ENCODE data around the gene TPD52L2. TPM values are rescaled to one million over a fixed set of nuclear protein-coding genes. Genes with fewer than 3 reads are reported as not detected.
A peak's percentile ranks its signal among the peaks of the same experiment; 100 is the strongest.

Gene TPD52L2
- total and polyA plus RNA-seq, 2 donors (not counting 1 experiment from before 2014, with no cell fraction given), result 39.9 to 41.3 TPM

DNA sequence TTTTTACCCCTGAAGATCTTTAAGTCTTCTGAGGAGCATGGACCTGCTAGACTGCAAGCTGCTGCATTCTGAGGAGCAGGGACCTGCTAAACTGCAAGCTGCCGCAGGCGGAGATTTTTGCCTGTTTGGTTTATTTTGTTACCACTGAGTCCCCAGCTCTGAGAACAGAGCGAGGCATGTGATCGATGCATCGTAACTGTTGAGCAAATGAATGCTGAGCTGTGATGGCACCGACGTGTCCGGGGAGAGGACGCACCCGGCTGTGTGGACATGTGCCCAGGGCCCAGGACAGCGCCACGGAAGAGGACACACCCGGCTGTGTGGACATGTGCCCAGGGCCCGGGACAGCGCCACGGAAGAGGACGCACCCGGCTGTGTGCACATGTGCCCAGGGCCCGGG is 54.1 kb downstream of the TPD52L2 start:
- H3K36me3 ChIP-seq (replicated peaks in 1 of 2; ENCODE audit: control extremely low read depth in 1 of 2, control insufficient read depth in 1 of 2, extremely low read depth in 1 of 2, insufficient read depth in 2 of 2, low read length in 1 of 2), result peaks cover 1 to 19% of the 10 kb centered on the region in 2 experiments
- ChIA-PET POLR2A (interaction anchor here (0.6 kb wide), 1 partner anchor 366 kb away, joined by 3 read pairs; no protein-coding TSS in a partner anchor), CTCF (no interaction called here)
- peaks cover 77% of the 10 kb centered on the region for H4K20me1 ChIP-seq (ENCODE audit: control insufficient read depth, insufficient read depth, low read length, poor library complexity, severe bottlenecking)
- peaks cover 2% of the 10 kb centered on the region for H3K9me3 Mint-ChIP-seq (ENCODE audit: insufficient read depth)
- H3K4me3 Mint-ChIP-seq, result no peak overlapping the region
- no peaks in the 10 kb centered on the region for H3K27me3 ChIP-seq (replicated peaks in 1 of 4; ENCODE audit: control extremely low read depth in 1 of 4, control insufficient read depth in 3 of 4, insufficient read depth in 4 of 4, low read length in 3 of 4)
- peaks cover 91% of the 10 kb centered on the region for H3K79me2 ChIP-seq (ENCODE audit: control insufficient read depth, insufficient read depth, low read length)
- no peak overlapping the region for H3K27ac ChIP-seq (ENCODE audit: low read length in 2 of 2)
- peaks cover 2 to 30% (median 8%) of the 10 kb centered on the region in 3 donors for H3K9me3 ChIP-seq (ENCODE audit: control extremely low read depth in 1 of 3, control insufficient read depth in 2 of 3, insufficient read depth in 1 of 3, low read length in 2 of 3)
- H3K9ac ChIP-seq (ENCODE audit: low read length), result no peak overlapping the region
- no peaks in the 10 kb centered on the region for H3K27me3 Mint-ChIP-seq
- ATAC-seq (ENCODE audit: low read depth) (no peak), DNase-seq (no peak)
- TF ChIP-seq, protein P1, sequence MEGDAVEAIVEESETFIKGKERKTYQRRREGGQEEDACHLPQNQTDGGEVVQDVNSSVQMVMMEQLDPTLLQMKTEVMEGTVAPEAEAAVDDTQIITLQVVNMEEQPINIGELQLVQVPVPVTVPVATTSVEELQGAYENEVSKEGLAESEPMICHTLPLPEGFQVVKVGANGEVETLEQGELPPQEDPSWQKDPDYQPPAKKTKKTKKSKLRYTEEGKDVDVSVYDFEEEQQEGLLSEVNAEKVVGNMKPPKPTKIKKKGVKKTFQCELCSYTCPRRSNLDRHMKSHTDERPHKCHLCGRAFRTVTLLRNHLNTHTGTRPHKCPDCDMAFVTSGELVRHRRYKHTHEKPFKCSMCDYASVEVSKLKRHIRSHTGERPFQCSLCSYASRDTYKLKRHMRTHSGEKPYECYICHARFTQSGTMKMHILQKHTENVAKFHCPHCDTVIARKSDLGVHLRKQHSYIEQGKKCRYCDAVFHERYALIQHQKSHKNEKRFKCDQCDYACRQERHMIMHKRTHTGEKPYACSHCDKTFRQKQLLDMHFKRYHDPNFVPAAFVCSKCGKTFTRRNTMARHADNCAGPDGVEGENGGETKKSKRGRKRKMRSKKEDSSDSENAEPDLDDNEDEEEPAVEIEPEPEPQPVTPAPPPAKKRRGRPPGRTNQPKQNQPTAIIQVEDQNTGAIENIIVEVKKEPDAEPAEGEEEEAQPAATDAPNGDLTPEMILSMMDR (IDR thresholded peaks at IDR 0.05), result no peak
- no peak for TF ChIP-seq EZH2 (IDR thresholded peaks at IDR 0.05; ENCODE audit: borderline replicate concordance, insufficient read depth, low read depth, low read length, poor library complexity, severe bottlenecking)
- H3K4me2 ChIP-seq (replicated peaks; ENCODE audit: low read depth, low read length, poor library complexity, severe bottlenecking), result peak overlapping the region; percentile 25
- WGBS (ENCODE audit: insufficient coverage), result 91% methylated on average over 13 of the region's 19 CpGs
- H3K27ac Mint-ChIP-seq, result no peak overlapping the region
- H3K4me1 ChIP-seq (ENCODE audit: control insufficient read depth in 2 of 2, insufficient read depth in 2 of 2, low read length in 2 of 2), result peaks cover 11 to 21% of the 10 kb centered on the region in 2 donors
- intact Hi-C loops (cut with micrococcal nuclease), result no loop called here
- H3K4me1 Mint-ChIP-seq, result peaks cover 27% of the 10 kb centered on the region
- H2AFZ ChIP-seq (ENCODE audit: insufficient read depth, low read depth, low read length, poor library complexity, severe bottlenecking), result no peak overlapping the region
- H3K4me3 ChIP-seq (ENCODE audit: control extremely low read depth in 1 of 5, extremely low read depth in 1 of 5, insufficient read depth in 1 of 5, low read depth in 2 of 5, low read length in 4 of 5), result no peak overlapping the region

DNA sequence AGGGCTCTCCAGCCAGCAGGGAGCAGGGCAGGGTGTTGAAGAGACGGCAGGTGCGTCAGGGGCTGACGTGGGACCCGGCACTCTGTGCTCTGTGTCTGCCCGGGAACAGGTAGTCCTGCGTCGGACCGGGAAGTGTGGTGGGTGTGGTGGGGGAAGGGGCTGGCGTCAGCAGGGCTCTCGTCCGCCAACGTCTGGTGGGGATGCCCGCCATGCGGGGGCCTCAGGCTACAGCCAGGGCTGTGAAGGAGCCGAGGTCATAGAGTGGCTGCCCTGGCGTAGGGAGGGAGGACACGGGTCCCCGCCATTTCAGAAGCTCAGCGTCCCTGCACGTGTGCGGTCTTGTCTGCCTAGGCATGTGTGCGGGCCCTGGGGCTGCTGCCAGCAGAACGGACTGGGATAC is 55.2 kb downstream of the TPD52L2 start:
- H3K4me3 Mint-ChIP-seq, result no peak overlapping the region
- intact Hi-C loops (cut with micrococcal nuclease), result no loop called here
- peaks cover 1 to 16% of the 10 kb centered on the region in 2 experiments for H3K36me3 ChIP-seq (replicated peaks in 1 of 2; ENCODE audit: control extremely low read depth in 1 of 2, control insufficient read depth in 1 of 2, extremely low read depth in 1 of 2, insufficient read depth in 2 of 2, low read length in 1 of 2)
- H4K20me1 ChIP-seq (ENCODE audit: control insufficient read depth, insufficient read depth, low read length, poor library complexity, severe bottlenecking), result peaks cover 76% of the 10 kb centered on the region
- TF ChIP-seq EZH2 (IDR thresholded peaks at IDR 0.05; ENCODE audit: borderline replicate concordance, insufficient read depth, low read depth, low read length, poor library complexity, severe bottlenecking), result no peak
- TF ChIP-seq, protein P1 (IDR thresholded peaks at IDR 0.05), result no peak
- POLR2A ChIA-PET, result no interaction called here
- peaks cover 11 to 21% of the 10 kb centered on the region in 2 donors for H3K4me1 ChIP-seq (ENCODE audit: control insufficient read depth in 2 of 2, insufficient read depth in 2 of 2, low read length in 2 of 2)
- H3K4me1 Mint-ChIP-seq, result peaks cover 25% of the 10 kb centered on the region
- no peak overlapping the region for H3K9ac ChIP-seq (ENCODE audit: low read length)
- no peaks in the 10 kb centered on the region for H3K27me3 ChIP-seq (replicated peaks in 1 of 4; ENCODE audit: control extremely low read depth in 1 of 4, control insufficient read depth in 3 of 4, insufficient read depth in 4 of 4, low read length in 3 of 4)
- H3K9me3 ChIP-seq (ENCODE audit: control extremely low read depth in 1 of 3, control insufficient read depth in 2 of 3, insufficient read depth in 1 of 3, low read length in 2 of 3), result peaks cover 1 to 26% (median 8%) of the 10 kb centered on the region in 3 donors
- ATAC-seq (ENCODE audit: low read depth) (no peak), DNase-seq (no peak)
- peaks cover 2% of the 10 kb centered on the region for H3K9me3 Mint-ChIP-seq (ENCODE audit: insufficient read depth)
- no peak overlapping the region for H3K4me3 ChIP-seq (ENCODE audit: control extremely low read depth in 1 of 5, extremely low read depth in 1 of 5, insufficient read depth in 1 of 5, low read depth in 2 of 5, low read length in 4 of 5)
- no peak overlapping the region for H3K4me2 ChIP-seq (replicated peaks; ENCODE audit: low read depth, low read length, poor library complexity, severe bottlenecking)
- H3K27ac Mint-ChIP-seq, result no peak overlapping the region
- H3K27me3 Mint-ChIP-seq, result no peaks in the 10 kb centered on the region
- WGBS (ENCODE audit: insufficient coverage), result 91% methylated on average over 22 of the region's 23 CpGs
- H3K79me2 ChIP-seq (ENCODE audit: control insufficient read depth, insufficient read depth, low read length), result peaks cover 91% of the 10 kb centered on the region
- no peak overlapping the region for H3K27ac ChIP-seq (ENCODE audit: low read length in 2 of 2)
- CTCF ChIA-PET, result no interaction called here
- no peak overlapping the region for H2AFZ ChIP-seq (ENCODE audit: insufficient read depth, low read depth, low read length, poor library complexity, severe bottlenecking)
